H1 (cell line): ENCODE measurements around the gene LRBA. TPM values are rescaled to one million over a fixed set of nuclear protein-coding genes. Genes with fewer than 3 reads are reported as not detected.

Experiments
- CTCF ChIA-PET: fragments of 300-600 bp; sonication (Branson Sonifier 250); formaldehyde crosslinking; loops from one replicate; lab custom pipeline; 2021; ENCODE audit not compliant: partially characterized antibody; lab: Charles Lee
- POLR2A ChIA-PET: fragments of 300-600 bp; sonication (Branson Sonifier 250); formaldehyde crosslinking; loops from one replicate; lab custom pipeline; 2021; ENCODE audit warnings: inconsistent platforms; ENCODE audit not compliant: partially characterized antibody; lab: Charles Lee
- DNase-seq, 2 experiments: peaks; one replicate each; pipeline versions ENCODE4 v3.0.0 to v3.0.0-alpha.2; 2010 to 2022; ENCODE audit warnings: low spot score in 2 of 2, low read depth in 1 of 2, mixed read lengths in 1 of 2
- FAIRE-seq: peaks from 2 replicates; lab custom pipeline; 2011; peaks lifted over from hg19 to GRCh38; lab: Jason Lieb, UNC
- H2AFZ ChIP-seq: 2 replicates; pipeline ENCODE4 v1.8.1; 2012; ENCODE audit warnings: low read length, inconsistent platforms
- H2AK5ac ChIP-seq: 2 replicates; pipeline ENCODE4 v1.6.1; 2013; ENCODE audit warnings: low read depth, low read length
- H2BK120ac ChIP-seq: replicated peaks from 2 replicates; pipeline ENCODE3; 2013; ENCODE audit warnings: low read depth, low read length, inconsistent platforms
- H2BK12ac ChIP-seq: 2 replicates; pipeline ENCODE4 v1.6.1; 2013; ENCODE audit warnings: low read depth, low read length
- H2BK15ac ChIP-seq: 2 replicates; pipeline ENCODE4 v1.6.1; 2013; ENCODE audit warnings: low read length
- H2BK20ac ChIP-seq: 2 replicates; pipeline ENCODE4 v1.6.1; 2013; ENCODE audit warnings: low read length
- H2BK5ac ChIP-seq: 2 replicates; pipeline ENCODE4 v1.6.1; 2013; ENCODE audit warnings: low read depth, low read length
- H3K14ac ChIP-seq: 2 replicates; pipeline ENCODE4 v1.6.1; 2013; ENCODE audit warnings: inconsistent platforms; ENCODE audit not compliant: insufficient read length
- H3K18ac ChIP-seq: 2 replicates; pipeline ENCODE4 v1.6.1; 2013; ENCODE audit warnings: low read length; ENCODE audit errors: extremely low read depth
- H3K23ac ChIP-seq: 2 replicates; pipeline ENCODE4 v1.6.1; 2013; ENCODE audit warnings: inconsistent platforms; ENCODE audit not compliant: insufficient read length
- H3K23me2 ChIP-seq: 2 replicates; pipeline ENCODE4 v1.6.1; 2013; ENCODE audit warnings: low read depth, low read length
- H3K27ac ChIP-seq: 2 replicates; pipeline ENCODE4 v1.6.1; 2011; ENCODE audit warnings: low read depth, low read length, inconsistent platforms
- H3K27me3 ChIP-seq, 4 experiments: replicated peaks in 1 of 4; 1 replicate in 1 of 4; 2 replicates in 3 of 4; pipeline versions ENCODE4 v1.6.1 to v1.8.1; 2011 to 2013; ENCODE audit warnings: low read length in 3 of 4, mild to moderate bottlenecking in 3 of 4, inconsistent platforms in 2 of 4, mixed read lengths in 2 of 4, moderate library complexity in 1 of 4; ENCODE audit not compliant: control insufficient read depth in 3 of 4, insufficient read depth in 3 of 4; ENCODE audit errors: extremely low read depth in 1 of 4
- H3K36me3 ChIP-seq, 4 experiments: 2 replicates each; pipeline versions ENCODE4 v1.6.1 to v1.8.1; 2011 to 2013; ENCODE audit warnings: mild to moderate bottlenecking in 4 of 4, low read length in 3 of 4, moderate library complexity in 2 of 4, control low read depth in 1 of 4, inconsistent platforms in 1 of 4; ENCODE audit not compliant: insufficient read depth in 4 of 4, control insufficient read depth in 2 of 4
- H3K4ac ChIP-seq: replicated peaks from 2 replicates; pipeline ENCODE3; 2013; ENCODE audit warnings: low read length, low read depth, mixed read lengths, inconsistent platforms; ENCODE audit not compliant: insufficient read length
- H3K4me1 ChIP-seq, 4 experiments: replicated peaks in 1 of 4; 1 replicate in 1 of 4; 2 replicates in 3 of 4; pipeline versions ENCODE4 v1.6.1 to v1.8.1; 2011 to 2013; ENCODE audit warnings: low read length in 3 of 4, inconsistent platforms in 2 of 4, mixed read lengths in 1 of 4; ENCODE audit not compliant: insufficient read depth in 4 of 4, control insufficient read depth in 3 of 4
- H3K4me2 ChIP-seq, 2 experiments: 2 replicates each; pipeline versions ENCODE4 v1.6.1 to v1.8.1; 2011 to 2013; ENCODE audit warnings: low read depth in 2 of 2, low read length in 2 of 2, control low read depth in 1 of 2, inconsistent platforms in 1 of 2, mild to moderate bottlenecking in 1 of 2; ENCODE audit not compliant: insufficient read depth in 1 of 2
- H3K4me3 ChIP-seq, 4 experiments: fragments of 200-600, 300-600 bp in 1 of 4; sonication (generic), shearing (Covaris generic), sonication (Bioruptor Twin) in 1 of 4; 2 replicates each; pipeline versions ENCODE4 v1.5.1 to v1.8.1; 2011 to 2016; ENCODE audit warnings: low read length in 4 of 4, low read depth in 3 of 4, control low read depth in 2 of 4, inconsistent platforms in 2 of 4, mild to moderate bottlenecking in 2 of 4, mixed read lengths in 1 of 4, moderate library complexity in 1 of 4; ENCODE audit not compliant: insufficient read depth in 2 of 4; ENCODE audit errors: extremely low read depth in 1 of 4
- H3K56ac ChIP-seq: replicated peaks from 2 replicates; pipeline ENCODE3; 2013; ENCODE audit warnings: low read depth, mild to moderate bottlenecking, mixed read lengths, low read length, inconsistent platforms; ENCODE audit not compliant: insufficient read length
- H3K79me1 ChIP-seq: 2 replicates; pipeline ENCODE4 v1.6.1; 2013; ENCODE audit warnings: low read depth, low read length, control low read depth
- H3K79me2 ChIP-seq, 2 experiments: 2 replicates each; pipeline versions ENCODE4 v1.6.1 to v1.8.1; 2012 to 2013; ENCODE audit warnings: low read length in 2 of 2, mild to moderate bottlenecking in 2 of 2, inconsistent platforms in 1 of 2; ENCODE audit not compliant: insufficient read depth in 2 of 2, control insufficient read depth in 1 of 2
- H3K9ac ChIP-seq, 4 experiments: replicated peaks in 1 of 4; 1 replicate in 1 of 4; 2 replicates in 3 of 4; pipeline versions ENCODE4 v1.6.1 to v1.8.1; 2011 to 2013; ENCODE audit warnings: low read depth in 3 of 4, low read length in 3 of 4, control low read depth in 2 of 4, mild to moderate bottlenecking in 2 of 4, moderate library complexity in 2 of 4, inconsistent platforms in 1 of 4; ENCODE audit errors: extremely low read depth in 1 of 4
- H3K9me3 ChIP-seq, 2 experiments: 2 replicates each; pipeline versions ENCODE4 v1.6.1 to v1.8.1; 2012 to 2013; ENCODE audit warnings: mild to moderate bottlenecking in 2 of 2, moderate library complexity in 2 of 2, control low read depth in 1 of 2, inconsistent platforms in 1 of 2, low read depth in 1 of 2, low read length in 1 of 2, mixed read lengths in 1 of 2; ENCODE audit not compliant: insufficient read depth in 2 of 2
- H4K20me1 ChIP-seq, 2 experiments: replicated peaks in 1 of 2; 2 replicates each; pipeline versions ENCODE3 to v1.8.1; 2011 to 2013; ENCODE audit warnings: inconsistent platforms in 2 of 2, low read length in 2 of 2, mild to moderate bottlenecking in 1 of 2; ENCODE audit not compliant: insufficient read depth in 2 of 2, control insufficient read depth in 1 of 2
- H4K5ac ChIP-seq: 2 replicates; pipeline ENCODE4 v1.6.1; 2013; ENCODE audit warnings: low read length, low read depth, mixed read lengths, inconsistent platforms; ENCODE audit not compliant: insufficient read length
- H4K8ac ChIP-seq: 2 replicates; pipeline ENCODE4 v1.8.0; 2013; ENCODE audit warnings: mild to moderate bottlenecking, moderate library complexity, low read length, inconsistent platforms; ENCODE audit not compliant: insufficient read depth; ENCODE audit errors: extremely low read depth
- H4K91ac ChIP-seq: replicated peaks from 2 replicates; pipeline ENCODE3; 2013; ENCODE audit warnings: low read length, mixed read lengths, inconsistent platforms; ENCODE audit not compliant: insufficient read length
- BACH1 ChIP-seq: IDR thresholded peaks from 2 replicates; pipeline ENCODE4 v1.6.1; 2012; ENCODE audit warnings: low read length, improper control_type of control experiment
- CBX5 ChIP-seq: fragments of 300-800, 300-1000 bp; sonication (generic); IDR thresholded peaks from 2 replicates; pipeline ENCODE4 v1.7.1; 2016; ENCODE audit warnings: antibody characterized with exemption, low read length, low read depth
- CEBPB ChIP-seq: IDR thresholded peaks from 2 replicates; pipeline ENCODE4 v1.6.1; 2012; ENCODE audit warnings: low read depth, low read length
- CREB1 ChIP-seq: IDR thresholded peaks from 2 replicates; pipeline ENCODE4 v1.6.1; 2012; ENCODE audit warnings: inconsistent platforms
- FOSL1 ChIP-seq: IDR thresholded peaks from 2 replicates; pipeline ENCODE4 v1.6.1; 2011; ENCODE audit warnings: mild to moderate bottlenecking, low read depth, low read length, moderate library complexity; ENCODE audit not compliant: insufficient read depth
- GTF2F1 ChIP-seq: IDR thresholded peaks from 2 replicates; pipeline ENCODE4 v1.6.1; 2012; ENCODE audit warnings: low read depth, low read length, improper control_type of control experiment, borderline replicate concordance
- MAFK ChIP-seq: IDR thresholded peaks from 2 replicates; pipeline ENCODE4 v1.6.1; 2012; ENCODE audit warnings: low read depth, mild to moderate bottlenecking, improper control_type of control experiment, low read length
- RNF2 ChIP-seq: fragments of 200-900, 300-1000 bp; sonication (generic); IDR thresholded peaks from 2 replicates; pipeline ENCODE4 v1.7.1; 2016; ENCODE audit warnings: borderline replicate concordance, low read depth, mild to moderate bottlenecking, antibody characterized with exemption, low read length; ENCODE audit not compliant: poor library complexity, severe bottlenecking; ENCODE audit errors: missing control alignments
- RXRA ChIP-seq: IDR thresholded peaks from 2 replicates; pipeline ENCODE4 v1.6.1; 2011; ENCODE audit warnings: low read depth, mild to moderate bottlenecking, low read length, moderate library complexity; ENCODE audit not compliant: insufficient read depth
- SIN3A ChIP-seq, 2 experiments: IDR thresholded peaks in 1 of 2; conservative IDR thresholded peaks in 1 of 2; 2 replicates each; pipeline ENCODE4 v1.6.1; 2011 to 2012; ENCODE audit warnings: low read length in 2 of 2, improper control_type of control experiment in 1 of 2, low read depth in 1 of 2, mild to moderate bottlenecking in 1 of 2
- SIRT6 ChIP-seq: IDR thresholded peaks from one replicate; pipeline ENCODE4 v1.7.1; 2012; ENCODE audit warnings: low read length, inconsistent platforms
- SRF ChIP-seq: IDR thresholded peaks from 2 replicates; pipeline ENCODE4 v1.6.1; 2011; ENCODE audit warnings: mild to moderate bottlenecking, low read depth, low read length, moderate library complexity
- TBP ChIP-seq: IDR thresholded peaks from 2 replicates; pipeline ENCODE4 v1.6.1; 2011; ENCODE audit warnings: low read depth, low read length, improper control_type of control experiment
- ZNF274 ChIP-seq: IDR thresholded peaks from 2 replicates; pipeline ENCODE4 v1.7.0; 2012; ENCODE audit warnings: low read length, borderline replicate concordance; ENCODE audit errors: extremely low read depth
- polyA plus RNA-seq, 7 experiments: library from polyadenylated mRNA; depleted of rRNA in 3 of 7; stranded (reverse) in 5 of 7; unstranded in 2 of 7; fragments of >200 nt in 5 of 7; fragments of 200-250 nt in 2 of 7; gene quantifications; 1 replicate in 5 of 7; 2 replicates in 1 of 7; 4 replicates in 1 of 7; pipeline versions ENCODE4 v1.2.1 to v1.2.3, GENCODE V29; 2011 to 2013; ENCODE audit warnings: missing spikeins in 2 of 7, mixed read lengths in 2 of 7
- total RNA-seq: library from RNA; stranded (reverse); fragmentation: NEBNext Ultra II Directional; extraction: Animal tissue kit (Norgen Biotek cat#: 25700); gene quantifications from 2 replicates; pipeline ENCODE4 v1.2.1, GENCODE V29; 2021

The LRBA gene
- total and polyA plus RNA-seq, 2 of the 8 experiments (the other 6 are each of a cell fraction or from before 2014, with no cell fraction given), result 54.6 to 83.2 TPM

GRCh38 chr4:150940123-150940522 is 75.0 kb downstream of the LRBA start:
- DNase-seq (no peak), FAIRE-seq (no peak)
- Histone ChIP-seq H4K20me1 (no peaks in the 10 kb centered on the region), H3K4me2 (no peak overlapping the region), H2BK5ac (no peak overlapping the region), H4K8ac (no peak overlapping the region), H3K36me3 (no peaks in the 10 kb centered on the region), H2AFZ (no peak overlapping the region), H3K14ac (no peak overlapping the region), H3K23ac (no peak overlapping the region), H3K79me1 (no peaks in the 10 kb centered on the region; the same call in 1 of the 2 replicates), H3K23me2 (no peaks in the 10 kb centered on the region), H4K5ac (no peak overlapping the region), H3K27ac (no peak overlapping the region), H3K9me3 (no peaks in the 10 kb centered on the region), H2BK15ac (no peak overlapping the region), H2AK5ac (no peak overlapping the region), H2BK120ac (no peak overlapping the region), H3K18ac (no peak overlapping the region), H3K79me2 (peaks cover 0 to 80% of the 10 kb centered on the region in 2 experiments; a peak in 2 of 4 replicates), H4K91ac (no peak overlapping the region), H3K4me1 (peaks cover 2 to 6% (median 3%) of the 10 kb centered on the region in 4 experiments; a peak in 4 of 7 replicates), H2BK12ac (no peak overlapping the region), H2BK20ac (no peak overlapping the region), H3K56ac (no peak overlapping the region), H3K4me3 (no peak overlapping the region), H3K4ac (no peak overlapping the region), H3K9ac (no peak overlapping the region), H3K27me3 (no peaks in the 10 kb centered on the region)
- CTCF ChIA-PET, result interaction anchor here (0.5 kb wide), 1 partner anchor 38 kb away, joined by 3 read pairs; no protein-coding TSS in a partner anchor
- POLR2A ChIA-PET, result no interaction called here
- no peak for TF ChIP-seq RXRA
- TF ChIP-seq ZNF274, result no peak
- no peak for TF ChIP-seq RNF2
- no peak for TF ChIP-seq CEBPB
- no peak for TF ChIP-seq SIN3A (conservative IDR thresholded peaks at IDR 0.05 in 1 of 2, IDR thresholded peaks at IDR 0.05 in 1 of 2; ENCODE audit: low read depth in 1 of 2, low read length in 2 of 2)
- no peak for TF ChIP-seq BACH1
- no peak for TF ChIP-seq GTF2F1
- TF ChIP-seq MAFK, result no peak
- no peak for TF ChIP-seq TBP
- TF ChIP-seq FOSL1, result no peak
- TF ChIP-seq CBX5, result no peak
- no peak for TF ChIP-seq SRF
- no peak for TF ChIP-seq CREB1
- TF ChIP-seq SIRT6, result no peak
